PC-9 (cell line): ENCODE data around the gene RHEX. TPM values are rescaled to one million over a fixed set of nuclear protein-coding genes. Genes with fewer than 3 reads are reported as not detected.

Experiments used
- BruUV-seq: library from RNA; stranded (reverse); fragments of 400-500 nt; replicated peaks from 2 replicates; lab custom pipeline; 2021; lab: Mats Ljungman, UMichigan
- CTCF ChIA-PET: fragments of 300-600 bp; sonication (Branson Sonifier 250); formaldehyde crosslinking; loops from one replicate; lab custom pipeline; 2022; ENCODE audit warnings: antibody characterized with exemption; lab: Charles Lee
- POLR2A ChIA-PET: fragments of 300-600 bp; sonication (Branson Sonifier 250); formaldehyde crosslinking; loops from one replicate; lab custom pipeline; 2022; ENCODE audit warnings: antibody characterized with exemption; ENCODE audit not compliant: unreplicated experiment; lab: Charles Lee
- DNase-seq, 2 experiments: peaks; one replicate each; pipeline versions ENCODE4 v3.0.0 to v3.0.0-alpha.2; 2015 to 2022; ENCODE audit warnings: mixed read lengths in 1 of 2
- H2AFZ ChIP-seq: fragments of 200-600 bp; sonication (generic); 2 replicates; pipeline ENCODE4 v1.8.1; 2017; ENCODE audit warnings: antibody characterized with exemption
- H3F3A ChIP-seq: fragments of 200-600 bp; sonication (generic); 2 replicates; pipeline ENCODE4 v1.8.1; 2017; ENCODE audit warnings: antibody characterized with exemption, mild to moderate bottlenecking, low read depth; ENCODE audit not compliant: insufficient read depth
- H3K27ac ChIP-seq: fragments of 200-600 bp; sonication (generic); 2 replicates; pipeline ENCODE4 v1.6.1; 2016; ENCODE audit warnings: mixed run types
- H3K27me3 ChIP-seq: fragments of 200-600 bp; sonication (generic); 2 replicates; pipeline ENCODE4 v1.6.1; 2016; ENCODE audit warnings: low read depth, mixed run types; ENCODE audit not compliant: insufficient read depth
- H3K36me3 ChIP-seq: fragments of 200-600 bp; sonication (generic); 2 replicates; pipeline ENCODE4 v1.6.1; 2016; ENCODE audit warnings: low read depth, mixed run types
- H3K4me1 ChIP-seq: fragments of 200-600 bp; sonication (generic); replicated peaks from 2 replicates; pipeline ENCODE4 v1.6.1; 2016; ENCODE audit warnings: mixed run types; ENCODE audit not compliant: insufficient read depth
- H3K4me2 ChIP-seq: fragments of 200-600 bp; sonication (generic); 2 replicates; pipeline ENCODE4 v1.6.1; 2017; ENCODE audit warnings: mixed run types
- H3K4me3 ChIP-seq: fragments of 200-600 bp; sonication (generic); 2 replicates; pipeline ENCODE4 v1.6.1; 2016; ENCODE audit warnings: mixed run types
- H3K79me2 ChIP-seq: fragments of 200-600 bp; sonication (generic); 2 replicates; pipeline ENCODE4 v1.6.1; 2017; ENCODE audit warnings: low read depth, mixed run types
- H3K9me2 ChIP-seq: fragments of 200-600 bp; sonication (generic); 2 replicates; pipeline ENCODE4 v1.8.1; 2017; ENCODE audit warnings: mild to moderate bottlenecking; ENCODE audit not compliant: insufficient read depth
- H3K9me3 ChIP-seq: fragments of 200-600 bp; sonication (generic); 2 replicates; pipeline ENCODE4 v1.8.1; 2016; ENCODE audit warnings: low read depth; ENCODE audit not compliant: insufficient read depth
- H4K20me1 ChIP-seq: fragments of 200-600 bp; sonication (generic); 2 replicates; pipeline ENCODE4 v1.8.1; 2017; ENCODE audit not compliant: insufficient read depth
- CTCF ChIP-seq: fragments of 200-600 bp; sonication (generic); conservative IDR thresholded peaks from 2 replicates; pipeline ENCODE4 v1.6.1; 2017; ENCODE audit warnings: mixed run types, antibody characterized with exemption, mild to moderate bottlenecking, moderate library complexity
- EZH2 ChIP-seq: fragments of 200-600 bp; sonication (generic); IDR thresholded peaks from 2 replicates; pipeline ENCODE4 v1.8.0; 2017; ENCODE audit warnings: antibody characterized with exemption, low read depth
- intact Hi-C: fragments of 100-400 bp; cut with micrococcal nuclease; formaldehyde crosslinking; loops from one replicate; pipeline ENCODE4 v1.10.0; 2022; ENCODE audit not compliant: unreplicated experiment
- total RNA-seq: library from RNA; stranded (reverse); gene quantifications from 2 replicates; pipeline ENCODE4 v1.2.3, GENCODE V29; 2021

The RHEX gene
- total RNA-seq, 1 experiment from 2014 or later: not detected

GRCh38 chr1:206133751-206134415 lies 80.9 kb downstream of the RHEX start:
- H4K20me1 ChIP-seq: no peaks in the 10 kb centered on the region
- H3K9me3 ChIP-seq: no peaks in the 10 kb centered on the region
- ChIA-PET CTCF (no interaction called here), POLR2A (no interaction called here)
- no peaks in the 10 kb centered on the region for H3K4me1 ChIP-seq
- no TSS peak for BruUV-seq
- H3K4me2 ChIP-seq: no peak overlapping the region
- no peak overlapping the region for H3K4me3 ChIP-seq
- H3K36me3 ChIP-seq: no peaks in the 10 kb centered on the region
- H3F3A ChIP-seq: no peaks in the 10 kb centered on the region
- no peak overlapping the region for H3K27ac ChIP-seq
- DNase-seq: no peak
- H2AFZ ChIP-seq: no peak overlapping the region
- intact Hi-C loops: no loop called here
- no peak for TF ChIP-seq CTCF
- no peak for TF ChIP-seq EZH2
- no peaks in the 10 kb centered on the region for H3K27me3 ChIP-seq
- H3K79me2 ChIP-seq: no peaks in the 10 kb centered on the region
- H3K9me2 ChIP-seq: no peaks in the 10 kb centered on the region

GRCh38 chr1:206135248-206135647 lies 82.3 kb downstream of the RHEX start:
- TF ChIP-seq EZH2: no peak
- no peak for TF ChIP-seq CTCF
- no peaks in the 10 kb centered on the region for H4K20me1 ChIP-seq
- no peaks in the 10 kb centered on the region for H3K36me3 ChIP-seq
- H3K9me2 ChIP-seq: no peaks in the 10 kb centered on the region
- no TSS peak for BruUV-seq
- no peak overlapping the region for H2AFZ ChIP-seq
- no peak overlapping the region for H3K4me2 ChIP-seq
- peaks cover 3% of the 10 kb centered on the region; the same call in 1 of the 2 replicates for H3K27me3 ChIP-seq
- intact Hi-C loops: no loop called here
- ChIA-PET POLR2A (no interaction called here), CTCF (no interaction called here)
- no peaks in the 10 kb centered on the region for H3K4me1 ChIP-seq
- DNase-seq: no peak
- H3K79me2 ChIP-seq: no peaks in the 10 kb centered on the region
- H3F3A ChIP-seq: no peaks in the 10 kb centered on the region
- no peaks in the 10 kb centered on the region for H3K9me3 ChIP-seq
- no peak overlapping the region for H3K27ac ChIP-seq
- H3K4me3 ChIP-seq: no peak overlapping the region

- CTCF ChIA-PET: no interaction called here
Observed at GRCh38 chr1:206136241-206136640, 83.3 kb downstream of the RHEX start.

More at GRCh38 chr1:206136241-206136640, 83.3 kb downstream of the RHEX start:
- no peaks in the 10 kb centered on the region for H3K9me2 ChIP-seq
- intact Hi-C loops: no loop called here
- H4K20me1 ChIP-seq: no peaks in the 10 kb centered on the region
- H3K27me3 ChIP-seq: peaks cover 13% of the 10 kb centered on the region
- no peak overlapping the region for H3K4me3 ChIP-seq
- H3F3A ChIP-seq: no peaks in the 10 kb centered on the region
- no peak for DNase-seq
- TF ChIP-seq EZH2 (no peak), CTCF (no peak)
- H2AFZ ChIP-seq: no peak overlapping the region
- no peaks in the 10 kb centered on the region for H3K36me3 ChIP-seq
- no peak overlapping the region for H3K27ac ChIP-seq
- BruUV-seq: no TSS peak
- H3K9me3 ChIP-seq: 0 out of 2 replicates have a peak, but pooled peaks cover 4% of the 10 kb centered on the region
- H3K4me2 ChIP-seq: no peak overlapping the region
- H3K4me1 ChIP-seq: no peaks in the 10 kb centered on the region
- POLR2A ChIA-PET: interaction anchor here (0.7 kb wide), 1 partner anchor 138 kb away, joined by 3 read pairs; no protein-coding TSS in a partner anchor
- H3K79me2 ChIP-seq: no peaks in the 10 kb centered on the region
